ENCODE measurements around the gene SCMH1. TPM values are rescaled to one million over a fixed set of nuclear protein-coding genes. Genes with fewer than 3 reads are reported as not detected.
A peak's percentile ranks its signal among the peaks of the same experiment; 100 is the strongest.

The SCMH1 gene
- total RNA-seq, 1 experiment from 2014 or later: 16.9 TPM

DNA sequence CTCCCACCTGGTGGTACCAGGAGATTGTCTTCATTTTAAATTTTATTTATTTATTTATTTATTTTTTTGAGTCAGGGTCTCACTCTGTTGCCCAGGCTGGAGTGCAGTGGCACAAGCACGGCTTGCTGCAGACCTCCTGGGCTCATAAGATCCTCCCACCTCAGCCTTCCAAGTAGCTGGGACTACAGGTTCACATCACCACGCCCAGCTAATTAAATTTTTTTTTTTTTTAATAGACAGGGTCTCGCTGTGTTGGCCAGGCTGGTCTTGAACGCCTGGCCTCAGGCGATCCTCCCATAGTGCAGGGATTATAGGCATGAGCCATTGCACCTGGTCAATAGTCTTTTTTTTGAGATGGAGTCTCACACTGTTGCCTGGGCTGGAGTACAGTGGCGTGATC is 229.1 kb downstream of the SCMH1 start:
- no peak for DNase-seq (ENCODE audit: extremely low read depth, low read depth)

DNA sequence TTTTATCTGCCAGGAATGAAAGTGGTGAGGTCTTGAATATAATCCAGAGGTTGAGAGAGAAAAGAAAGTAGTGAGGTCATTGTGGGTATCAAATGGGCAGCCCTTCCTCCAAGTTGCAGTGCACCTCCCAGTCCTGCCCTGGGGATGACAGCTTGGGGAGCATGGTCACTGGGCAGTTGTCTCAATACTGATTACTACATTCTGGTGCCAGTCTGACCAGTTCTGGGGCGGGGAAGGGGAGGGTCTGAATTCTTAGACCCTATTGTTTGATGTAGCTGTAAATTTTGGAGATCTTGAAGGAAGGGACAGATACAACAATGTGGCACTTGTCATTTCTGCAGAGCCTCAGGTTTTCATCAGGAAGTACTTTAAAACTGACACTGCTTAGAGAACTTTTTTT is 231.8 kb downstream of the SCMH1 start:
- DNase-seq (ENCODE audit: extremely low read depth, low read depth): no peak

- DNase-seq (ENCODE audit: extremely low read depth, low read depth): no peak
Observed at GRCh38 chr1:41009466-41009865, 232.6 kb downstream of the SCMH1 start.

GRCh38 chr1:41006942-41007865 is 234.9 kb downstream of the SCMH1 start:
- DNase-seq (ENCODE audit: extremely low read depth, low read depth): no peak

DNA sequence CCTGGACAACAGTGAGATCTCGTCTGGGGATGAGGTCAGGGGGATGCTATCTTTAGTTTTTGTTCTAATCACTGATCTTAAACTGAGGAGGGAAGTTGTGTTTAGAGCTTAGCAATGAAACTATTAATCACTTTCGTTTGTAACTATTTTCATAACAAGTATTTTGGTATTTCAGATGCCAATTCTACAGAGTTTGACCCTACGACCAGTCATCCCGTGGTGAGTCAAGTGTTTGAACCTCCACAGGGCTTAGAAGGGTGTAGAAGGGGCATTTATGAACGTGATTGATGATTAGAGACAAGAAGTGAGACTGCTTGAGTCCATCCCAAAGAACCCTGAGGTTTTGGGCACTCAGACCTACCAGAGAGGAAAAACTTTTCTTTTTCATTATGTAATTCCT is 236.2 kb downstream of the SCMH1 start:
- DNase-seq (ENCODE audit: extremely low read depth, low read depth): no peak

DNA sequence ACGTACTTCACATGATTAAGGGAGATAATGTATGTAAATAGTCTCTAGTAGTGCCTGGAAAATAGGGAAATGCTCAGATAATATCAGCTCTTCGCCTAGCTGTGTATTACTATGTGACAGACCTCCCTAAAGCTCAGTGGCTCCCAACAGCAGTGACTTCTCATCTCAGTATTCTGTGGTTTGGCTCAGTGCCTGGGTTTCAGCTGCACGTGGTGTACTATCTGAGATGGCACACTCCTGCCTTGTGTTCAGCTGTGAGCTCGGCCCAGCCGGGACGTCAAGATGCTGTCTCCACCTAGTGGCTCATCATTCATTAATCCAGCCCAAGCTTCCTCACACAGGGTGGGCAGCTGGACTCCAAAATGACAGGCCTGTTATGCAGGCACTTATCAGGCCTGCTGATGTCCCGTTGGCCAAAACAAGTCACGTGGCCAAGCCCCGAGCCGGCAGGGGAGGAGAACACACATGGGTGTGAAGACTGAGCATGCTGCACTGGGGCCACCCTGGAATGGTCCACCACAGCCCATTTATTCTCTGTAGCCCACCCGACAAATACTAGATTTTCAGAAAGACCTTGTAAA is 238.4 kb downstream of the SCMH1 start:
- DNase-seq (ENCODE audit: extremely low read depth, low read depth): peak; percentile 86

DNA sequence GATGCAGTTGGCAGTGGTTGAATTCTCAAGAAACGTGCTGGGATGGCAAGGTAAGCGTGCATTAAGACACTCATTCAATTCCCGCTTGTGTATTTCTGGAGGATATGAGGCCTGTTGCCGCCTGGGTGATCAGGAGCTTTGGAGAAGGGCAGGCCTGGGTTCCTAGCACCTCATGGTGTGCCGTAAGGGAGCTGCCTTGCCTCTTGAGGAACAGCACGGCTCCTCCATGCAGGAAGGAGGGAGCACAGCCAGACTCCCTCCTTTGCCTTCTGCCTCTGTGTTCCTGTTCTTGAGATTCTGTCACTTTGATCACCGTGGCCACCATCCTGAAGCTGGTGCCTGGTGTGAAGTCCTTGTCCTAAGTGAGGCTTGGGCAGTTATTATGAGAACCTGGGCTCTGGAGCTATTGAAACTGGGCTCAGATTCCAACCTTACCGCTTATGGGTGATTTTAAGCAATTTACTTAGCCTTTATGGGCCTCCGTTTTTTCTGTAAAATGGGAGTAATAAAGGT is 238.9 kb downstream of the SCMH1 start:
- DNase-seq (ENCODE audit: extremely low read depth, low read depth): no peak

DNA sequence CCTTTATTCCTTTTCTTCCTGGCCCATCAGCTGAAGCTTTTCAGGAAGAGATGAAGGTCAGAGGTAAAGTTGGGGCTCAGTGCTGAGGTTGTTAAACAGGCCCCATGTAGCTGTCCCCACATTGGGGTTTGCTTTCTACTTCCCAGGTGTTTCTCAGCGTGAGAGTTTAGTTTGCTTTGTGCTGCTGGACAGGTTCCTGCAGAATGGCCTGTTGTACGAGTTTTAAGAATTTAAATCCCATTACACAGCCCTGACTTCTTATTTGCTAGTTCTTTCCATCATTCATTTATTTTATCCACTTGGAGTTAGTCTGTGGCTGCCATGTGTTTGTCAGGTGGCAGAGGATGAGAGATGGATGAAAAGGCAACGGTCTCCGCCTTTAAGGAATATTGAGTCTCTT is 243.4 kb downstream of the SCMH1 start:
- no peak for DNase-seq (ENCODE audit: extremely low read depth, low read depth)

DNA sequence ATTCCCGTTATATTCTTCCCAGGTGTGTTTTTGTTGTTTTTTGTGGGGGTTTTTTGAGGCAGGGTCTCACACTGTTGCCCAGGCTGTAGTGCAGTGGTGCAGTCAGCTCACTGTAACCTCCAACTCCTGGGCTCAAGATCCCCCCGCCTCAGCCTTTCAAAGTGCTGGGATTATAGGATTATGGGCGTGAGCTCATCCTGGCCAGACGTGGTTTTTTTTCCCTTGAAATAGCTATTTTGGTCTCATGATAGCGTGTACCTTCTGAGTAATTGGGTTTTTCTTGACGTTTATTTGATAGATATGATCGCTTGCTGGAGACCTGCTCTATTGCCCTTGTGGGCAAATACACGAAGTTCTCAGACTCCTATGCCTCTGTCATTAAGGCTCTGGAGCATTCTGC is 245.0 kb downstream of the SCMH1 start:
- DNase-seq (ENCODE audit: extremely low read depth, low read depth): no peak

GRCh38 chr1:40989066-40989465 is 253.0 kb downstream of the SCMH1 start:
- no peak for DNase-seq (ENCODE audit: extremely low read depth, low read depth)

- no peak for DNase-seq (ENCODE audit: extremely low read depth, low read depth)
Observed at GRCh38 chr1:40988280-40988679, 253.8 kb downstream of the SCMH1 start.

DNA sequence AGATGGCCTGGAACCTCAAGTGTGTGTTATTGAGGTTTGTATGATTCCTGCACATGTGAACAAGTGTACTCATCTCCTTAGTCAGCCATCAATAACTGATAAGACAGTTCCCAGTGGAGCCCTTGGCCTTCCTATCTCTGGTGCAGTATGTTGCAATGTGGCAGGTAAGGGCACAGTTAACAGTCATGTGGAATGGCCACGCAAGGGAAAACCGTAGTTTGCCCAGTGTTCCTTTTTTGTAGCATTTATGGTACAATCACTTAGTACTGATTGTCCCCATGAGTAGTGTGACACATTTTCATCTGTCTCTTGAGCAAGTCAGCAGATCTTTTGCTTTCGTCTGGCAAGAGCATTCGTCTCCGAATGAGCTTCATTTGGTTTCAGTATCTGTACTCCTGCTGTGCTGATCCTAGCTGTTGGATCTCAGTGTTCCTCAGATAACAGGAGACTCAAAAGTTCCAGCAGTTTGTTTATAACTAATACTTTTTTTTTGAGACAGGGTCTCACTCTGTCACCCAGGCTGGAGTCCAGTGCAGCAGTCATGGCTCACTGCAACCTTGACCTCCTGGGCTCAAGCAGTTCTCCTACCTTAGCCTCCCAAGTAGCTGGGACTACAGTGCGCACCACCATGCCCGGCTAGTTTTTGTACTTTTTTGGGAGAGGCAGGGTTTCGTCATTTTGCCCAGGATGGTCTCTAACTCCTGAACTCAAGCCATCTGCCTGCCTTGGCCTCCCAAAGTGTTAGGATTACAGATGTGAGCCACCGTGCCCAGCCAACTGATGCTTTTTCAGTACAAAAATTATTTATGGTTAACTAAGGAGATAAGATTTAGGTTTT is 254.4 kb downstream of the SCMH1 start:
- no peak for DNase-seq (ENCODE audit: extremely low read depth, low read depth)

GRCh38 chr1:40986956-40987355 is 255.2 kb downstream of the SCMH1 start:
- DNase-seq (ENCODE audit: extremely low read depth, low read depth): no peak

- DNase-seq (ENCODE audit: extremely low read depth, low read depth): no peak
Observed at GRCh38 chr1:40986328-40986783, 255.8 kb downstream of the SCMH1 start.

DNA sequence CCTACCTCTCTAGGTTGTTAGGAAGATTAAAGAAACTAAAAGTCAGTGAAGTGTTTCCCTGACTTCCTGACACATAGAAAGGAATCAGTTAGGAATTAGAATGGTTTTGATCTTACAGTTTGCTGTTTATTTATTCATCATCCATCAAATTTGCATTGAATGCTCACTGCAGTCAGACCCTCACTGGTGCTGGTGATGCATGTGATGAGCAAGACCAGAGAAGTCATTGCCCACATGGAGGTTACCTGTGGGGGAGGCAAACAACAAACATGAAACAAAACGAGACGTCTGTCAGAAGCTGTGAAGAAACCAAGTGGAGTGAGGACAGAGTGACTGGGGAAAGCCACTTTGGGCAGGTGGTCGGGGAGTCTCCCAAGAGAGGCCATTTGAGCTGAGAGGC is 256.2 kb downstream of the SCMH1 start:
- DNase-seq (ENCODE audit: extremely low read depth, low read depth): no peak

DNA sequence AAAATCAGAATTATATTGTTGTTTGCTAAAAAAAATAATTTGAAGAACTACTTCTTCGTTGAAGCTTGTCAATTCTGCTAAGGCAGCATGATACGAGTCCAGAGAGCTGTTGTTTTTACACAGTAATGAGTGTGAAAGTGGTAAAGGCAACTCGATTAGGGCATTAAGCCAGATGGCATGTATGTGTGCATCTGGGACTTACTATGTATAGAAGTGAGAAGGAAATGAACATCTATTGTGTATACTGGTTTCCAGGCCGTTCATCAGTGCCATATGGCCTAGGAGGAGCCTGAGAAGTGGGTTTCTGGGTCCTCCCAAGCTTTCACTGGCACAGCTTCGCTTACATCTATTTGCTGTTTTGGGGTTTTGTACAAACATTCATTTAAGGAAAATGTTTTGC is 256.9 kb downstream of the SCMH1 start:
- no peak for DNase-seq (ENCODE audit: extremely low read depth, low read depth)

DNA sequence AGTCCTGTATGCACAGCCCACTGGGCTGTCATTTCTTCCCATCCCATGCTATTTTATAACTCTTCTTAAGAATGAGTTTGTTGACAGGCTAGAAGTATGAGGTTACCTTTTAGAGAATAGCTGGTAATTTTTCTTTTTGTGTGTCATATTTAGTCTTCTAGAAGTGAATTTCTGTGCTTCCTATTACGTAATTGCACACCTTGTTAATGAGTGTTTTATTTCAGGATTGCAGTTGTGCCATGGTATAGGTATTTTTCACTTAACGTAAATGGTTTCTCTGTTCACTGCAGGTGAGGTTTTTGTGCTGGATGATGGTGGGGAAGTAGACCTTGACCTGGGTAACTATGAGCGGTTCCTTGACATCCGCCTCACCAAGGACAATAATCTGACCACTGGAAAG is 257.6 kb downstream of the SCMH1 start:
- DNase-seq (ENCODE audit: extremely low read depth, low read depth): no peak

GRCh38 chr1:40984066-40984465 is 258.0 kb downstream of the SCMH1 start:
- no peak for DNase-seq (ENCODE audit: extremely low read depth, low read depth)

GRCh38 chr1:40983286-40983685 is 258.8 kb downstream of the SCMH1 start:
- DNase-seq (ENCODE audit: extremely low read depth, low read depth): no peak

- no peak for DNase-seq (ENCODE audit: extremely low read depth, low read depth)
Observed at GRCh38 chr1:40982721-40983120, 259.4 kb downstream of the SCMH1 start.

All from NCI-H460 (cell line).